Mesendoderm (in vitro differentiated cells): ENCODE data around the gene SF3A1.

Experiments
- DNase-seq: peaks from one replicate; pipeline ENCODE4 v3.0.0; 2013
- H2AK5ac ChIP-seq: 2 replicates; pipeline ENCODE4 v1.6.1; 2013; ENCODE audit warnings: low read length, inconsistent platforms
- H2BK120ac ChIP-seq: 2 replicates; pipeline ENCODE4 v1.6.1; 2013; ENCODE audit warnings: low read depth, mild to moderate bottlenecking, low read length, moderate library complexity, mixed read lengths
- H2BK15ac ChIP-seq: replicated peaks from 2 replicates; pipeline ENCODE4 v1.6.1; 2013; ENCODE audit warnings: low read depth, mild to moderate bottlenecking, moderate library complexity
- H2BK5ac ChIP-seq: 2 replicates; pipeline ENCODE4 v1.6.1; 2013; ENCODE audit warnings: low read length, inconsistent platforms
- H3K18ac ChIP-seq: 2 replicates; pipeline ENCODE4 v1.6.1; 2013; ENCODE audit warnings: mild to moderate bottlenecking, low read length, mixed read lengths
- H3K23ac ChIP-seq: one replicate; pipeline ENCODE4 v1.6.1; 2013; ENCODE audit warnings: low read length
- H3K27ac ChIP-seq: 2 replicates; pipeline ENCODE4 v1.5.1; 2013; ENCODE audit warnings: low read depth, mild to moderate bottlenecking, inconsistent platforms, low read length, moderate library complexity
- H3K27me3 ChIP-seq: 2 replicates; pipeline ENCODE4 v1.6.1; 2013; ENCODE audit warnings: low read length, control low read depth, mild to moderate bottlenecking, inconsistent platforms; ENCODE audit not compliant: insufficient read depth, poor library complexity
- H3K36me3 ChIP-seq: 2 replicates; pipeline ENCODE4 v1.6.1; 2013; ENCODE audit warnings: low read length, inconsistent platforms; ENCODE audit not compliant: control insufficient read depth, insufficient read depth
- H3K4ac ChIP-seq: one replicate; pipeline ENCODE4 v1.6.1; 2013; ENCODE audit warnings: low read depth, mild to moderate bottlenecking, low read length, moderate library complexity
- H3K4me1 ChIP-seq: 2 replicates; pipeline ENCODE4 v1.6.1; 2013; ENCODE audit warnings: low read depth, low read length, inconsistent platforms; ENCODE audit not compliant: control insufficient read depth
- H3K4me2 ChIP-seq: 2 replicates; pipeline ENCODE4 v1.6.1; 2013; ENCODE audit warnings: low read length
- H3K4me3 ChIP-seq: 2 replicates; pipeline ENCODE4 v1.5.1; 2013; ENCODE audit warnings: mild to moderate bottlenecking, low read length
- H3K56ac ChIP-seq: one replicate; pipeline ENCODE4 v1.6.1; 2013; ENCODE audit warnings: low read length
- H3K79me1 ChIP-seq: 2 replicates; pipeline ENCODE4 v1.6.1; 2013; ENCODE audit warnings: low read length, inconsistent platforms
- H3K79me2 ChIP-seq: 2 replicates; pipeline ENCODE4 v1.6.1; 2013; ENCODE audit warnings: mild to moderate bottlenecking, low read length; ENCODE audit not compliant: control insufficient read depth, insufficient read depth
- H3K9ac ChIP-seq: 2 replicates; pipeline ENCODE4 v1.6.1; 2013; ENCODE audit warnings: low read length, inconsistent platforms
- H4K5ac ChIP-seq: one replicate; pipeline ENCODE4 v1.6.1; 2013; ENCODE audit warnings: low read length
- H4K8ac ChIP-seq: one replicate; pipeline ENCODE4 v1.6.1; 2013; ENCODE audit warnings: low read depth, mild to moderate bottlenecking, control low read depth, low read length, moderate library complexity
- WGBS: extraction: QIAGEN DNeasy Blood & Tissue Kit; methylation state at CpG from one replicate; pipeline ENCODE4 v1.1.7; 2013; ENCODE audit warnings: low lambda C conversion rate, missing lambda C conversion rate; ENCODE audit not compliant: insufficient coverage; ENCODE audit errors: extremely low coverage; 5-methylcytosine and 5-hydroxymethylcytosine counted together

Gene SF3A1

DNA sequence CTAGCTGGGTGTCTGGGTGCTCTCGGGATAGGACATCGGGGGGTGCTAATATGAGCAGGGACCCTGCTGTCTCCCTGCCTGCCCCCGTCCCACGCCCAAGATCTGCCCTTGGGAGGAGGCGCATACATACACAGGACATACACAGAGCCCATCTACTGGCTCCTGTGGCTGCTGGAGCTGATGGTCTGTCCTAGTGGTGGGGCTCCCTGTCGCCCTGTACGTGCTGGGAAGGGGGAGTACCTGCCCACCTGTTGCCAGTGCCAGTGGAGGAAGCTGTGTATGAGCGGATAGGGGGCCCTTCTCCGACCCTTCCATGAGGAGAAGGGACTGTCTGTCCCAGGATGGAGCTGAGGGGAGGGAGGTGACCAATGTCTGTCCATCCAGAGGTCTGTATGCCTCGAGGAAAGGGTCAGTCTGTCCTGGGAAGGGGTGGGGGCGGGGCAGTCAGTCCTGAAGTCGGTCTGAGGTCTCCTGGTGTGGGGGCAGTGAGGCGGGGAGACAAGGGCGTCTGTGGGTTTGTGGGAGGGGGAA lies 30.9 kb downstream of the SF3A1 start:
- no peaks in the 10 kb centered on the region for H3K79me1 ChIP-seq
- no peak overlapping the region for H2BK5ac ChIP-seq
- H3K4me3 ChIP-seq = no peak overlapping the region
- H2BK120ac ChIP-seq = no peak overlapping the region
- H3K4me1 ChIP-seq = no peaks in the 10 kb centered on the region
- peak overlapping the region; percentile 71 for H3K56ac ChIP-seq
- no peak overlapping the region for H3K23ac ChIP-seq
- H3K18ac ChIP-seq = no peak overlapping the region
- H3K27me3 ChIP-seq = no peaks in the 10 kb centered on the region
- H2BK15ac ChIP-seq = no peak overlapping the region
- no peak for DNase-seq
- no CpG with 5 or more reads among the region's 14 CpGs for WGBS
- no peak overlapping the region for H2AK5ac ChIP-seq
- H3K4me2 ChIP-seq = peak overlapping the region; percentile 77
- no peaks in the 10 kb centered on the region for H3K79me2 ChIP-seq
- H3K4ac ChIP-seq = peak overlapping the region; percentile 38
- peak overlapping the region; percentile 71 for H3K9ac ChIP-seq
- no peaks in the 10 kb centered on the region for H3K36me3 ChIP-seq
- H3K27ac ChIP-seq = no peak overlapping the region
- H4K5ac ChIP-seq = no peak overlapping the region
- H4K8ac ChIP-seq = no peak overlapping the region

DNA sequence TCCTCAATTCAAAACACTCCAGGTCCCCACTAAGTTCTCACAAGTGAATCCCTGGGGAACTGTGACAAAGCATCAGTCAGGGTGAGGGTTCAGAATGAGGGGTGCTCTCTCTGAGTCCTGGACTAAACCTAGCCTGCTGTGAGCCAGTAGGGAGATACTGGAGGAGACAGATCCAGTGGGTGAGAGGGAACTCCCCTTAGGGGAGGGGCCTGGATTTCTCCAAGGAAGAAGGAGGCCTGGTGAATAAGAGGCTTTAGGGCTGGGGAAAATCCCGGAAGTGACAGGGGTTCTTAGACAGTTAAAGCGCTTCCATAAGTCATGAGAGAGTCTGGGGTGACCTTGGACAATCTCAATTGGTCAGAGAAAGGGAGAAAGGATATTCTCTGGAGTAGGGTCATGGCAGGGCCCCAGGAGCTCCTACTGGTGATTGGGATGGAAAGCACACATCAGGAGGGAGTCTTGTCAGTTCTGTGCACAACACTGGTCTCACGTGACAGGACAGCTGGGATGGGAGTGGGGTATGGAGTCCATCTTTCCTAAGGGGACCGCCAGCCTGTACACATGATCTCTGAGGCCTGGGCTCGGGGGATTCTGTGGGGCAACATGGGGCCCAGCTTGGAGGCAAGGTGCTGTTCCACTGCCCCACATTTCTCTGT lies 31.5 kb downstream of the SF3A1 start:
- no peak overlapping the region for H3K18ac ChIP-seq
- no peak overlapping the region for H3K23ac ChIP-seq
- H3K4me1 ChIP-seq = no peaks in the 10 kb centered on the region
- H3K4me3 ChIP-seq = no peak overlapping the region
- no peak overlapping the region for H3K9ac ChIP-seq
- no peak overlapping the region for H3K4me2 ChIP-seq
- H3K56ac ChIP-seq = no peak overlapping the region
- no peaks in the 10 kb centered on the region for H3K36me3 ChIP-seq
- WGBS = no CpG with 5 or more reads among the region's 5 CpGs
- no peak overlapping the region for H2BK15ac ChIP-seq
- H4K8ac ChIP-seq = no peak overlapping the region
- H2BK120ac ChIP-seq = no peak overlapping the region
- no peaks in the 10 kb centered on the region for H3K79me2 ChIP-seq
- no peak overlapping the region for H3K27ac ChIP-seq
- no peak overlapping the region for H2BK5ac ChIP-seq
- no peaks in the 10 kb centered on the region for H3K27me3 ChIP-seq
- peak; percentile 32 for DNase-seq
- H4K5ac ChIP-seq = no peak overlapping the region
- H3K79me1 ChIP-seq = no peaks in the 10 kb centered on the region
- no peak overlapping the region for H2AK5ac ChIP-seq
- H3K4ac ChIP-seq = no peak overlapping the region

DNA sequence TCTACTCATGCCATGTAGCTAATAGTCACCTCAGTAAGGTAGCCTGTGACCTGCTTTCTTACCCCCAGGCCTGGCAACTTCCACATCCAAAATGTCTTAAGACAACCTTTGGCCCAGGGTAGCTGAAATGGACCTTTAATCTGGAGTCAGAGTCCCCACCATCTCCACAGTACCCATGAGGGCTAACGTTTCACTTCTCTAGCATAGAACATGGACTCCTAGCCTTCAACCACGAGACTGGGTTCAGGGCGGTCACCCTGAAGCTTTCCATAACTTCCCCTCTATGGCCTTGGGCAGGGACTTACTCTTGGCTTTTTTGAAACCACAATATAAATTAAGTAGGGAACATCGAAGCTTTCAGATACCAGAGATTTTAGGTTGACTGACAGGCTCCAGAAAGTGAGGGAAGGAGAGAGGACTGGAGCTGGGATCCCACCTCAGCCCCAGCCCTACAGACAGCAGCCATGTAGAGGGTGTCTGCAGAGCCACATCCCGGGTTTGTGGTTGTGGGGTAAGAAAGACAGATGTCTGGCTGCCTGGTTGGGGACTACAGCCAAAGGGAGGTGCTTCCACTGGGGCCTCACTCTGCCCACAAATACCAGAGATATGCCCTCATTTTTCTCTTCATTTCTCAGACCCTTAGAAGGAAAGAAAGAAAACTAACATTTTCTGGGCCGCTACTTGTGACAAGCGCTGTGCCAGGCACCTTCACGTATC lies 32.5 kb downstream of the SF3A1 start:
- H4K8ac ChIP-seq = no peak overlapping the region
- H3K9ac ChIP-seq = no peak overlapping the region
- no peak overlapping the region for H3K4ac ChIP-seq
- no peaks in the 10 kb centered on the region for H3K27me3 ChIP-seq
- no peak overlapping the region for H3K23ac ChIP-seq
- H3K27ac ChIP-seq = no peak overlapping the region
- H2BK15ac ChIP-seq = no peak overlapping the region
- DNase-seq = no peak
- no peaks in the 10 kb centered on the region for H3K79me1 ChIP-seq
- H3K36me3 ChIP-seq = no peaks in the 10 kb centered on the region
- H3K4me3 ChIP-seq = no peak overlapping the region
- H2AK5ac ChIP-seq = no peak overlapping the region
- H3K4me1 ChIP-seq = no peaks in the 10 kb centered on the region
- no peak overlapping the region for H4K5ac ChIP-seq
- no peak overlapping the region for H3K18ac ChIP-seq
- no peak overlapping the region for H2BK120ac ChIP-seq
- no peak overlapping the region for H2BK5ac ChIP-seq
- no CpG with 5 or more reads among the region's 8 CpGs for WGBS
- H3K79me2 ChIP-seq = no peaks in the 10 kb centered on the region
- H3K4me2 ChIP-seq = no peak overlapping the region
- H3K56ac ChIP-seq = no peak overlapping the region

DNA sequence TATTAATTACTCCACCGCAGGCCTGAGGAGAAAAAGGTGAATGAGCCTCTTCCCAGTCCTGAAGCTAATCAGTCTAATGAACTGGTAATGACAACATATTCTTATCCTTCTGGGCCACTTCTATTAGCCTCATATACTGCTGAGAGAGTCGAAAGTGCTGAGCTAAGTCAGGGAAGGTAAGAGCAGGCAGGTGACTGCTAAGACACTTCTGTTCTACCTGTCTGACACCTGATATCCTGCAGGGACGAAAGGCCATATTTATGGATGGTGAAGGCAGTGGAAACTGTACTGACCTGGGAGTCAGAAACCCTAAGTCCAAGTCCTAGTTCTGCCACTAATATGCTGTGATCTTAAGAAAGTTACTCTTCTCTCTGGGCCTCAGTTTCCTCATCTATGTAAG lies 33.4 kb downstream of the SF3A1 start:
- no peak overlapping the region for H4K5ac ChIP-seq
- no peak overlapping the region for H3K9ac ChIP-seq
- H3K23ac ChIP-seq = no peak overlapping the region
- no peak overlapping the region for H2BK15ac ChIP-seq
- no peak overlapping the region for H4K8ac ChIP-seq
- no peak overlapping the region for H2AK5ac ChIP-seq
- no peak overlapping the region for H3K4me2 ChIP-seq
- no peak overlapping the region for H3K18ac ChIP-seq
- no peak overlapping the region for H3K4ac ChIP-seq
- no peaks in the 10 kb centered on the region for H3K4me1 ChIP-seq
- no peaks in the 10 kb centered on the region for H3K79me1 ChIP-seq
- H2BK120ac ChIP-seq = no peak overlapping the region
- H3K56ac ChIP-seq = no peak overlapping the region
- H3K36me3 ChIP-seq = no peaks in the 10 kb centered on the region
- WGBS = no CpG with 5 or more reads among the region's 3 CpGs
- H3K27ac ChIP-seq = no peak overlapping the region
- DNase-seq = no peak
- H3K79me2 ChIP-seq = no peaks in the 10 kb centered on the region
- H2BK5ac ChIP-seq = no peak overlapping the region
- no peak overlapping the region for H3K4me3 ChIP-seq
- H3K27me3 ChIP-seq = no peaks in the 10 kb centered on the region

DNA sequence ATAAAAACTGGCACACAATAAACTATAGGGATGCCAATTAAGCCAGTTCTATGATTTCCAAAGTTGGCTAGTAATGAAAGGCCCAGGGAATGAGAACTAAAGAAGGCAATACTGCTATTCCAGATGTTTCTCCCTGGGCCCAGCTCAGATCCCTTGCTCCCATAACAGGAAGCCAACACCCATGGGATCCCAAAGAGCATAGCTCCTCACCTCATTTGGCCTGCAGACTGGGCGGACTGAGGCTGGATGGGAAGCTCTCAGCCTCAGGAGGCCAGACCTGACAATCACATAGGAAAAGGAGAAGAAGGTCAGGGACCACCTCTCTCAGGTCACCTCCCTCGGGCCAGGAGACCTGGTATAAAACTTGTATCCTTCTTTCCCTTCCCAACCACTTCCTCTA lies 35.2 kb downstream of the SF3A1 start:
- H3K4me1 ChIP-seq = no peaks in the 10 kb centered on the region
- no peak overlapping the region for H3K23ac ChIP-seq
- H3K4ac ChIP-seq = no peak overlapping the region
- no peak overlapping the region for H3K4me3 ChIP-seq
- H3K56ac ChIP-seq = no peak overlapping the region
- no peaks in the 10 kb centered on the region for H3K36me3 ChIP-seq
- H3K18ac ChIP-seq = no peak overlapping the region
- H2AK5ac ChIP-seq = no peak overlapping the region
- H3K79me1 ChIP-seq = no peaks in the 10 kb centered on the region
- H3K4me2 ChIP-seq = no peak overlapping the region
- DNase-seq = no peak
- no peak overlapping the region for H2BK5ac ChIP-seq
- WGBS = no CpG with 5 or more reads among the region's 2 CpGs
- no peak overlapping the region for H3K9ac ChIP-seq
- no peak overlapping the region for H2BK15ac ChIP-seq
- no peak overlapping the region for H4K5ac ChIP-seq
- no peak overlapping the region for H2BK120ac ChIP-seq
- no peak overlapping the region for H3K27ac ChIP-seq
- no peaks in the 10 kb centered on the region for H3K79me2 ChIP-seq
- H4K8ac ChIP-seq = no peak overlapping the region
- no peaks in the 10 kb centered on the region for H3K27me3 ChIP-seq
